Liver (tissue), 9 donors: ENCODE data around the gene CRYL1. TPM values are rescaled to one million over a fixed set of nuclear protein-coding genes. Genes with fewer than 3 reads are reported as not detected.
A peak's percentile ranks its signal among the peaks of the same experiment; 100 is the strongest.

ENCODE experiments used
- DNase-seq: peaks from one replicate; pipeline ENCODE4 v3.0.0-alpha.2; 2017; ENCODE audit warnings: low spot score
- H3K27ac ChIP-seq, 2 donors: one replicate each; pipeline ENCODE4 v1.7.0; 2013; ENCODE audit warnings: inconsistent platforms in 2 of 2, low read length in 2 of 2, control low read depth in 1 of 2, low read depth in 1 of 2, mild to moderate bottlenecking in 1 of 2
- H3K27me3 ChIP-seq, 4 donors: one replicate each; pipeline versions ENCODE4 v1.6.1 to v1.7.0; 2013; ENCODE audit warnings: low read length in 3 of 4, inconsistent platforms in 1 of 4, mild to moderate bottlenecking in 1 of 4, moderate library complexity in 1 of 4; ENCODE audit not compliant: control insufficient read depth in 4 of 4, insufficient read depth in 4 of 4
- H3K36me3 ChIP-seq, 4 donors: one replicate each; pipeline versions ENCODE4 v1.6.1 to v1.7.0; 2013; ENCODE audit warnings: low read length in 3 of 4, mild to moderate bottlenecking in 3 of 4, low read depth in 1 of 4, moderate library complexity in 1 of 4; ENCODE audit not compliant: control insufficient read depth in 4 of 4, insufficient read depth in 3 of 4
- H3K4me1 ChIP-seq, 4 donors: one replicate each; pipeline versions ENCODE4 v1.6.1 to v1.7.0; 2013; ENCODE audit warnings: low read length in 3 of 4, mild to moderate bottlenecking in 3 of 4, moderate library complexity in 1 of 4; ENCODE audit not compliant: control insufficient read depth in 4 of 4, insufficient read depth in 4 of 4
- H3K4me3 ChIP-seq, 3 donors: one replicate each; pipeline versions ENCODE4 v1.6.1 to v1.7.0; 2013; ENCODE audit warnings: low read length in 3 of 3, control low read depth in 1 of 3, low read depth in 1 of 3, mild to moderate bottlenecking in 1 of 3
- H3K9ac ChIP-seq, 2 donors: one replicate each; pipeline ENCODE4 v1.7.0; 2013; ENCODE audit warnings: low read length in 2 of 2, mild to moderate bottlenecking in 2 of 2, moderate library complexity in 2 of 2, control low read depth in 1 of 2, low read depth in 1 of 2
- H3K9me3 ChIP-seq, 4 donors: one replicate each; pipeline versions ENCODE4 v1.6.1 to v1.7.0; 2013; ENCODE audit warnings: low read length in 3 of 4; ENCODE audit not compliant: control insufficient read depth in 4 of 4
- ATF3 ChIP-seq: IDR thresholded peaks from 2 replicates; pipeline ENCODE4 v1.6.1; 2016; ENCODE audit warnings: antibody characterized with exemption
- EGR1 ChIP-seq, 2 donors: IDR thresholded peaks; 2 replicates each; pipeline ENCODE4 v1.6.1; 2016 to 2018; ENCODE audit warnings: antibody characterized with exemption in 2 of 2, low read depth in 2 of 2
- FOXA1 ChIP-seq: IDR thresholded peaks from 2 replicates; pipeline ENCODE4 v1.6.1; 2016; ENCODE audit warnings: antibody characterized with exemption
- FOXA2 ChIP-seq: IDR thresholded peaks from 2 replicates; pipeline ENCODE4 v1.6.1; 2016; ENCODE audit warnings: antibody characterized with exemption
- GABPA ChIP-seq, 2 donors: IDR thresholded peaks in 1 of 2; conservative IDR thresholded peaks in 1 of 2; 2 replicates each; pipeline ENCODE4 v1.6.1; 2016; ENCODE audit warnings: antibody characterized with exemption in 2 of 2, mild to moderate bottlenecking in 1 of 2, moderate library complexity in 1 of 2
- HNF4A ChIP-seq, 2 donors: conservative IDR thresholded peaks; 2 replicates each; pipeline ENCODE4 v1.6.1; 2016; ENCODE audit warnings: antibody characterized with exemption in 2 of 2, mild to moderate bottlenecking in 2 of 2
- HNF4G ChIP-seq: IDR thresholded peaks from 2 replicates; pipeline ENCODE4 v1.6.1; 2016; ENCODE audit warnings: antibody characterized with exemption
- JUND ChIP-seq, 2 donors: IDR thresholded peaks; 2 replicates each; pipeline ENCODE4 v1.6.1; 2016; ENCODE audit warnings: antibody characterized with exemption in 2 of 2
- MAX ChIP-seq: IDR thresholded peaks from 2 replicates; pipeline ENCODE4 v1.6.1; 2016; ENCODE audit warnings: antibody characterized with exemption
- NR2F2 ChIP-seq: IDR thresholded peaks from 2 replicates; pipeline ENCODE4 v1.6.1; 2016; ENCODE audit warnings: antibody characterized with exemption
- RAD21 ChIP-seq, 2 donors: IDR thresholded peaks; 2 replicates each; pipeline ENCODE4 v1.6.1; 2016; ENCODE audit warnings: antibody characterized with exemption in 2 of 2, mild to moderate bottlenecking in 2 of 2
- REST ChIP-seq: IDR thresholded peaks from 2 replicates; pipeline ENCODE4 v1.6.1; 2016; ENCODE audit warnings: antibody characterized with exemption, mild to moderate bottlenecking
- RXRA ChIP-seq, 2 donors: IDR thresholded peaks; 2 replicates each; pipeline ENCODE4 v1.6.1; 2017 to 2018; ENCODE audit warnings: antibody characterized with exemption in 2 of 2, mild to moderate bottlenecking in 1 of 2
- SP1 ChIP-seq: IDR thresholded peaks from 2 replicates; pipeline ENCODE4 v1.6.1; 2018; ENCODE audit warnings: antibody characterized with exemption, mild to moderate bottlenecking
- TAF1 ChIP-seq: conservative IDR thresholded peaks from 2 replicates; pipeline ENCODE4 v1.6.1; 2016; ENCODE audit warnings: antibody characterized with exemption, mild to moderate bottlenecking
- YY1 ChIP-seq: IDR thresholded peaks from 2 replicates; pipeline ENCODE4 v1.6.1; 2016; ENCODE audit warnings: antibody characterized with exemption, mild to moderate bottlenecking
- ZBTB33 ChIP-seq: IDR thresholded peaks from 2 replicates; pipeline ENCODE4 v1.6.1; 2016; ENCODE audit warnings: antibody characterized with exemption
- WGBS: extraction: QIAGEN DNeasy Blood & Tissue Kit; methylation state at CpG from one replicate; pipeline ENCODE4 v1.1.7; 2013; 5-methylcytosine and 5-hydroxymethylcytosine counted together
- polyA plus RNA-seq, 2 donors: library from polyadenylated mRNA; stranded (reverse) in 1 of 2; unstranded in 1 of 2; fragments of 200-250 nt in 1 of 2; fragments of >200 nt in 1 of 2; fragmentation: Nextera tagmentation in 1 of 2; extraction: Ambion mirVana in 1 of 2; gene quantifications; one replicate each; pipeline versions ENCODE4 v1.2.1 to v1.2.3, GENCODE V29; 2013 to 2015
- total RNA-seq, 2 donors: library from RNA; depleted of rRNA; stranded (reverse); fragments of >200 nt; gene quantifications; one replicate each; pipeline ENCODE4 v1.2.3, GENCODE V29; 2014
- TF ChIP-seq, protein P1 (sequence below): fragments of 150-350 bp; IDR thresholded peaks from 2 replicates; pipeline ENCODE4 v1.5.1; 2017; ENCODE audit warnings: improper control_type of control experiment, low read depth, low read length; ENCODE audit not compliant: missing input control
- donor health status: healthy.
- donor health status: healthy.
- donor health status: healthy.
- donor health status: healthy.
- donor health status: healthy.

CRYL1 gene
- total and polyA plus RNA-seq, 4 donors: 87.8 to 179 (median 168) TPM

GRCh38 chr13:20360041-20360491 is 165.6 kb downstream of the CRYL1 start:
- H3K4me3 ChIP-seq: no peak overlapping the region
- 50% methylated on average over 3 of the region's 3 CpGs for WGBS
- no peaks in the 10 kb centered on the region for H3K27me3 ChIP-seq

More at GRCh38 chr13:20360041-20360491, 165.6 kb downstream of the CRYL1 start:
- Histone ChIP-seq H3K9ac (no peak overlapping the region), H3K36me3 (no peaks in the 10 kb centered on the region), H3K4me1 (peaks cover 0 to 17% (median 11%) of the 10 kb centered on the region in 4 donors), H3K27ac (peak overlapping the region in 1 of 2 donors; percentile 32), H3K9me3 (no peaks in the 10 kb centered on the region)
- TF ChIP-seq TAF1: no peak
- no peak for TF ChIP-seq REST
- no peak for TF ChIP-seq ZBTB33
- peak in 1 of 2 donors; percentile 42 for TF ChIP-seq HNF4A (conservative IDR thresholded peaks at IDR 0.05)
- TF ChIP-seq MAX: peak; percentile 36
- no peak for TF ChIP-seq FOXA2
- peak; percentile 16 to 69 for TF ChIP-seq RXRA (IDR thresholded peaks at IDR 0.05)
- no peak for TF ChIP-seq EGR1 (IDR thresholded peaks at IDR 0.05; ENCODE audit: low read depth in 2 of 2)
- TF ChIP-seq SP1: peak; percentile 77
- TF ChIP-seq GABPA (IDR thresholded peaks at IDR 0.05 in 1 of 2, conservative IDR thresholded peaks at IDR 0.05 in 1 of 2): no peak
- no peak for TF ChIP-seq ATF3
- TF ChIP-seq, protein P1, sequence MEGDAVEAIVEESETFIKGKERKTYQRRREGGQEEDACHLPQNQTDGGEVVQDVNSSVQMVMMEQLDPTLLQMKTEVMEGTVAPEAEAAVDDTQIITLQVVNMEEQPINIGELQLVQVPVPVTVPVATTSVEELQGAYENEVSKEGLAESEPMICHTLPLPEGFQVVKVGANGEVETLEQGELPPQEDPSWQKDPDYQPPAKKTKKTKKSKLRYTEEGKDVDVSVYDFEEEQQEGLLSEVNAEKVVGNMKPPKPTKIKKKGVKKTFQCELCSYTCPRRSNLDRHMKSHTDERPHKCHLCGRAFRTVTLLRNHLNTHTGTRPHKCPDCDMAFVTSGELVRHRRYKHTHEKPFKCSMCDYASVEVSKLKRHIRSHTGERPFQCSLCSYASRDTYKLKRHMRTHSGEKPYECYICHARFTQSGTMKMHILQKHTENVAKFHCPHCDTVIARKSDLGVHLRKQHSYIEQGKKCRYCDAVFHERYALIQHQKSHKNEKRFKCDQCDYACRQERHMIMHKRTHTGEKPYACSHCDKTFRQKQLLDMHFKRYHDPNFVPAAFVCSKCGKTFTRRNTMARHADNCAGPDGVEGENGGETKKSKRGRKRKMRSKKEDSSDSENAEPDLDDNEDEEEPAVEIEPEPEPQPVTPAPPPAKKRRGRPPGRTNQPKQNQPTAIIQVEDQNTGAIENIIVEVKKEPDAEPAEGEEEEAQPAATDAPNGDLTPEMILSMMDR: no peak
- no peak for TF ChIP-seq JUND (IDR thresholded peaks at IDR 0.05)
- TF ChIP-seq RAD21 (IDR thresholded peaks at IDR 0.05): peak in 1 of 2 donors; percentile 27
- TF ChIP-seq FOXA1: no peak
- TF ChIP-seq HNF4G: no peak
- no peak for TF ChIP-seq NR2F2
- TF ChIP-seq YY1: no peak
- DNase-seq: no peak
